HFFc6 (cell line): ENCODE measurements around the gene SKIC8. TPM values are rescaled to one million over a fixed set of nuclear protein-coding genes. Genes with fewer than 3 reads are reported as not detected.
A peak's percentile ranks its signal among the peaks of the same experiment; 100 is the strongest.

ENCODE experiments used
- DNase-seq: peaks from one replicate; pipeline ENCODE4 v3.0.0-alpha.2; 2018
- H3K27ac Mint-ChIP-seq: 2 replicates; pipeline ENCODE4 v1.8.0; 2020; ENCODE audit warnings: mild to moderate bottlenecking, mixed read lengths
- H3K27me3 Mint-ChIP-seq: 2 replicates; pipeline ENCODE4 v1.8.0; 2021; ENCODE audit warnings: mild to moderate bottlenecking, moderate library complexity, mixed read lengths; ENCODE audit not compliant: insufficient read depth
- H3K36me3 Mint-ChIP-seq: 2 replicates; pipeline ENCODE4 v1.8.0; 2021; ENCODE audit warnings: low read depth, mixed read lengths
- H3K4me1 Mint-ChIP-seq: 2 replicates; pipeline ENCODE4 v1.8.0; 2020; ENCODE audit warnings: low read depth, mixed read lengths
- H3K4me3 Mint-ChIP-seq: 2 replicates; pipeline ENCODE4 v1.8.0; 2020; ENCODE audit warnings: mild to moderate bottlenecking, moderate library complexity, mixed read lengths
- H3K9me3 Mint-ChIP-seq: 2 replicates; pipeline ENCODE4 v1.8.0; 2020; ENCODE audit warnings: mild to moderate bottlenecking, mixed read lengths
- CTCF ChIP-seq: fragments of 200-600 bp; sonication (generic); IDR thresholded peaks from 2 replicates; pipeline ENCODE4 v1.5.0; 2021; ENCODE audit warnings: antibody characterized with exemption, mild to moderate bottlenecking
- total RNA-seq, 6 experiments: library from RNA; stranded (reverse); fragmentation: NEBNext Ultra II Directional; extraction: Animal tissue kit (Norgen Biotek cat#: 25700); gene quantifications; 2 replicates in 1 of 6; 3 replicates in 5 of 6; pipeline ENCODE4 v1.2.3, GENCODE V29; 2021

SKIC8 gene
- total RNA-seq, 6 experiments from 2014 or later = 43.9 to 48.1 (median 47.0) TPM

DNA sequence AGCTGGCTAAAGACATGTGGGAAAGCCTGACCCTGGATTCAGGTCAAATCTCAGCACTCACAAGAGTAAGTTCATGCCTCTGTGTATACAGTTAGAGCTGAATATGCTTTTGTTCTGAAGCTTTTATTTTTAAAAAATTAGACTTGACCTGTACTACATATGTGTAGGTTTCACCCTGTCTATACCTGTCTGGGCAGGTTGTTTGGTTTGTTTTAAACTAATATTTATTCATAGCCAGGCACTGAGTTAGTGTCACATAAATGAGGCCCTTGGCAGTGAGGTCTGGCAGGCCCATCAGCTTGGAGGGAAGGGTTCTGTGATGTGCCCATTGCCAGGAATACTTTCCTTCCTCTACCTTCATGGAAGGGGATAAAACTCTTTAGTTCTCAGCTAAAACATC, 33.2 kb downstream of the SKIC8 start:
- no peaks in the 10 kb centered on the region for H3K36me3 Mint-ChIP-seq
- DNase-seq = no peak
- H3K4me1 Mint-ChIP-seq = peaks cover 11% of the 10 kb centered on the region
- no peaks in the 10 kb centered on the region for H3K9me3 Mint-ChIP-seq
- TF ChIP-seq CTCF = no peak
- H3K27me3 Mint-ChIP-seq = peaks cover 25% of the 10 kb centered on the region
- no peak overlapping the region for H3K27ac Mint-ChIP-seq
- no peak overlapping the region for H3K4me3 Mint-ChIP-seq

GRCh38 chr15:78265752-78266224, 33.6 kb downstream of the SKIC8 start:
- peaks cover 24% of the 10 kb centered on the region for H3K27me3 Mint-ChIP-seq
- 0 out of 2 replicates have a peak overlapping the region, but pooled peaks have one; percentile 3 for H3K4me3 Mint-ChIP-seq
- H3K36me3 Mint-ChIP-seq = no peaks in the 10 kb centered on the region
- H3K27ac Mint-ChIP-seq = no peak overlapping the region
- DNase-seq = peak; percentile 87
- H3K9me3 Mint-ChIP-seq = no peaks in the 10 kb centered on the region
- no peak for TF ChIP-seq CTCF
- H3K4me1 Mint-ChIP-seq = peaks cover 11% of the 10 kb centered on the region

- DNase-seq = no peak
- H3K4me1 Mint-ChIP-seq = peaks cover 11% of the 10 kb centered on the region
- no peak overlapping the region for H3K27ac Mint-ChIP-seq
- H3K9me3 Mint-ChIP-seq = no peaks in the 10 kb centered on the region
- H3K27me3 Mint-ChIP-seq = peaks cover 29% of the 10 kb centered on the region
- TF ChIP-seq CTCF = no peak
- H3K4me3 Mint-ChIP-seq = no peak overlapping the region; the same call in 1 of the 2 replicates
- H3K36me3 Mint-ChIP-seq = no peaks in the 10 kb centered on the region
These were observed 34.3 kb downstream of the SKIC8 start for GRCh38 chr15:78265137-78265460.

- no peak within 1 kb of the TSS; the same call in 1 of the 2 replicates for H3K4me3 Mint-ChIP-seq
- H3K36me3 Mint-ChIP-seq = no peaks in the 10 kb centered on the region
- TF ChIP-seq CTCF = no peak
- peaks cover 11% of the 10 kb centered on the region for H3K4me1 Mint-ChIP-seq
- no peak within 1 kb of the TSS for H3K27ac Mint-ChIP-seq
- no peak for DNase-seq
- H3K9me3 Mint-ChIP-seq = no peaks in the 10 kb centered on the region
- H3K27me3 Mint-ChIP-seq = peaks cover 32% of the 10 kb centered on the region
These were observed 34.9 kb downstream of the SKIC8 start, which contains the start of gene DNAJA4 for GRCh38 chr15:78264304-78265136. Gene DNAJA4, plus strand, starts transcription at chr15:78264562. Its CDS starts 202 bp downstream, at chr15:78264764.

GRCh38 chr15:78263907-78264303, 35.5 kb downstream of the SKIC8 start:
- Mint-ChIP-seq H3K4me3 (no peak overlapping the region), H3K9me3 (no peaks in the 10 kb centered on the region), H3K27ac (no peak overlapping the region), H3K27me3 (peaks cover 30% of the 10 kb centered on the region), H3K36me3 (no peaks in the 10 kb centered on the region), H3K4me1 (peaks cover 11% of the 10 kb centered on the region)
- TF ChIP-seq CTCF = no peak
- no peak for DNase-seq
